ENCODE measurements around the gene TBATA. TPM values are rescaled to one million over a fixed set of nuclear protein-coding genes. Genes with fewer than 3 reads are reported as not detected.

Gene TBATA
- total RNA-seq, 1 experiment from 2014 or later: not detected

DNA sequence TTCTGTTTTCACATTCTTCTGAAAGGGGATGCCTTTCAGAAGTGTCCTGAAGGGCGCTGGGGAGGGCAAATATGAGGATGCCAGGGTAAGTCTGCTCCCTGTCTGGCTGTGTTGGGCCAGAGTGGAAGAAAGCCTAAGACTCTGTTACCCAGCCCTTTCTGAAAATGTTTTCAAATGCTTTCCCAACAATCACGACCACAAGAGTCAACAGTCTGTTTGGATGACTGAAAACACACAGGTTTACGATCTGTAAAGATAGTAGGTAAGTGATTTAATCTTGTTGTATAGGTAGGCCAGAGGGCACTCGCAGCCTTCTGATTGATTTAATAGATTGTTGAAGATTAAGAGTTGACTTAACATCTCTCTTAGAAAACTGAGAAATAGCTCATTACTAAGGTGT is 43.7 kb upstream of the TBATA start:
- peaks cover 12% of the 10 kb centered on the region for H3K36me3 Mint-ChIP-seq (ENCODE audit: insufficient read depth, unreplicated experiment)
- intact Hi-C loops (cut with micrococcal nuclease; ENCODE audit: unreplicated experiment): no loop called here
- DNase-seq: no peak
- TF ChIP-seq, protein P1, sequence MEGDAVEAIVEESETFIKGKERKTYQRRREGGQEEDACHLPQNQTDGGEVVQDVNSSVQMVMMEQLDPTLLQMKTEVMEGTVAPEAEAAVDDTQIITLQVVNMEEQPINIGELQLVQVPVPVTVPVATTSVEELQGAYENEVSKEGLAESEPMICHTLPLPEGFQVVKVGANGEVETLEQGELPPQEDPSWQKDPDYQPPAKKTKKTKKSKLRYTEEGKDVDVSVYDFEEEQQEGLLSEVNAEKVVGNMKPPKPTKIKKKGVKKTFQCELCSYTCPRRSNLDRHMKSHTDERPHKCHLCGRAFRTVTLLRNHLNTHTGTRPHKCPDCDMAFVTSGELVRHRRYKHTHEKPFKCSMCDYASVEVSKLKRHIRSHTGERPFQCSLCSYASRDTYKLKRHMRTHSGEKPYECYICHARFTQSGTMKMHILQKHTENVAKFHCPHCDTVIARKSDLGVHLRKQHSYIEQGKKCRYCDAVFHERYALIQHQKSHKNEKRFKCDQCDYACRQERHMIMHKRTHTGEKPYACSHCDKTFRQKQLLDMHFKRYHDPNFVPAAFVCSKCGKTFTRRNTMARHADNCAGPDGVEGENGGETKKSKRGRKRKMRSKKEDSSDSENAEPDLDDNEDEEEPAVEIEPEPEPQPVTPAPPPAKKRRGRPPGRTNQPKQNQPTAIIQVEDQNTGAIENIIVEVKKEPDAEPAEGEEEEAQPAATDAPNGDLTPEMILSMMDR (IDR thresholded peaks at IDR 0.05; ENCODE audit: unreplicated experiment): no peak
- H3K4me3 Mint-ChIP-seq (ENCODE audit: low read depth, unreplicated experiment): no peak overlapping the region
- no TSS peak for BruUV-seq (replicated peaks)
- H3K9me3 Mint-ChIP-seq (ENCODE audit: low read depth, unreplicated experiment): no peaks in the 10 kb centered on the region
- no peaks in the 10 kb centered on the region for H3K27me3 Mint-ChIP-seq (ENCODE audit: unreplicated experiment)
- CTCF ChIA-PET: no interaction called here
- peaks cover 45% of the 10 kb centered on the region for H3K4me1 Mint-ChIP-seq (ENCODE audit: low read depth, unreplicated experiment)
- H3K27ac Mint-ChIP-seq (ENCODE audit: unreplicated experiment): no peak overlapping the region

- CTCF ChIA-PET: interaction anchor here (0.7 kb wide), 1 partner anchor 325 kb away, joined by 3 read pairs; no protein-coding TSS in a partner anchor
- DNase-seq: no peak
- no TSS peak for BruUV-seq (replicated peaks)
- intact Hi-C loops (cut with micrococcal nuclease; ENCODE audit: unreplicated experiment): no loop called here
- H3K27ac Mint-ChIP-seq (ENCODE audit: unreplicated experiment): no peak overlapping the region
- peaks cover 28% of the 10 kb centered on the region for H3K4me1 Mint-ChIP-seq (ENCODE audit: low read depth, unreplicated experiment)
- TF ChIP-seq, protein P1 (IDR thresholded peaks at IDR 0.05; ENCODE audit: unreplicated experiment): no peak
- no peaks in the 10 kb centered on the region for H3K27me3 Mint-ChIP-seq (ENCODE audit: unreplicated experiment)
- peaks cover 12% of the 10 kb centered on the region for H3K36me3 Mint-ChIP-seq (ENCODE audit: insufficient read depth, unreplicated experiment)
- no peaks in the 10 kb centered on the region for H3K9me3 Mint-ChIP-seq (ENCODE audit: low read depth, unreplicated experiment)
- no peak overlapping the region for H3K4me3 Mint-ChIP-seq (ENCODE audit: low read depth, unreplicated experiment)
Measured at GRCh38 chr10:70827086-70827757, 42.0 kb upstream of the TBATA start.

- peaks cover 15% of the 10 kb centered on the region for H3K36me3 Mint-ChIP-seq (ENCODE audit: insufficient read depth, unreplicated experiment)
- H3K4me1 Mint-ChIP-seq (ENCODE audit: low read depth, unreplicated experiment): peaks cover 17% of the 10 kb centered on the region
- H3K4me3 Mint-ChIP-seq (ENCODE audit: low read depth, unreplicated experiment): no peak overlapping the region
- TF ChIP-seq, protein P1 (IDR thresholded peaks at IDR 0.05; ENCODE audit: unreplicated experiment): no peak
- intact Hi-C loops (cut with micrococcal nuclease; ENCODE audit: unreplicated experiment): no loop called here
- H3K27me3 Mint-ChIP-seq (ENCODE audit: unreplicated experiment): no peaks in the 10 kb centered on the region
- CTCF ChIA-PET: no interaction called here
- no TSS peak for BruUV-seq (replicated peaks)
- H3K9me3 Mint-ChIP-seq (ENCODE audit: low read depth, unreplicated experiment): no peaks in the 10 kb centered on the region
- DNase-seq: no peak
- no peak overlapping the region for H3K27ac Mint-ChIP-seq (ENCODE audit: unreplicated experiment)
Measured at GRCh38 chr10:70822076-70822820, 37.1 kb upstream of the TBATA start.

DNA sequence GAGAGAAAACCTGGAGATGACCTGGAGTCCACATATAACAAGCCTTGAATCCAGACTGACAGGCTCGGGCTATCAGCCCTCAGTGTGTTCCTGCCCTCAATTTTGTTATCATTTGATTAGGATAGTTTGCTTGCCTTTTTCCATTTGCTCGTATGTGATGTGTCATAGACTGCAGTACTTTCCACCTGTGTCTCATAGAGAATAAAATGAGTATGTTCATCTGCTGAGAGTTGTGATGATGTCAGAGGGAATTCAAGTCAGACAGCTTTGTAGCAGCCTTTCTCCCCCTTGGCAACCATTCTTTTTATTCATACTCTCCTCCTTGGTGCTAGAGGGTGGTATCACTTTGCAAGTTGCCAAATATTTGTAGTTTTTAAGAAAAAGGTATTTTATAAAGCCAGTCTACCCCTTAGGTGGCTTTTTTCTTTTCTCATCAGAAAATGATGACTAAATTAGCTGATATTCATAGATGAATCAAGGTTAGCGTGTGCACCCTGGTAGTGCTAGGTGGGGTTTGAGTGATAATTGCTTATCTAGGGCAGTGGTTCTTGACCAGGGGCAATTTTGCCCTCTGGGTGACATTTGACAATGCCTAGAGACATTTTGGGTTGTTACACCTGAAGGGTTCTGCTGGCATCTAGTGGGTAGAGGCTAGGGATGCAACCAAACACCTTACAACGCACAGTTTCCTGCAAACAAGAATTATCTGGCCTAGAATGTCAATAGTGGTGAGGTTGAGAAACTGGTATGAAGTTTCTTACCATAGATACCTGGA is 36.0 kb upstream of the TBATA start:
- no peak overlapping the region for H3K4me3 Mint-ChIP-seq (ENCODE audit: low read depth, unreplicated experiment)
- no peaks in the 10 kb centered on the region for H3K9me3 Mint-ChIP-seq (ENCODE audit: low read depth, unreplicated experiment)
- no peak for DNase-seq
- H3K4me1 Mint-ChIP-seq (ENCODE audit: low read depth, unreplicated experiment): peaks cover 17% of the 10 kb centered on the region
- H3K27me3 Mint-ChIP-seq (ENCODE audit: unreplicated experiment): no peaks in the 10 kb centered on the region
- BruUV-seq (replicated peaks): no TSS peak
- CTCF ChIA-PET: interaction anchor here (0.5 kb wide), 1 partner anchor 100 kb away, joined by 3 read pairs; no protein-coding TSS in a partner anchor
- no peak overlapping the region for H3K27ac Mint-ChIP-seq (ENCODE audit: unreplicated experiment)
- intact Hi-C loops (cut with micrococcal nuclease; ENCODE audit: unreplicated experiment): no loop called here
- H3K36me3 Mint-ChIP-seq (ENCODE audit: insufficient read depth, unreplicated experiment): peaks cover 22% of the 10 kb centered on the region
- TF ChIP-seq, protein P1 (IDR thresholded peaks at IDR 0.05; ENCODE audit: unreplicated experiment): no peak

All from Calu3 (cell line).